ENCODE measurements around the gene CIAO2B. TPM values are rescaled to one million over a fixed set of nuclear protein-coding genes. Genes with fewer than 3 reads are reported as not detected.

CIAO2B gene
- total RNA-seq, 1 experiment from 2014 or later = 207 TPM

GRCh38 chr16:66886321-66886720 is 47.9 kb downstream of the CIAO2B start:
- DNase-seq (ENCODE audit: low spot score) = no peak

- no peak for DNase-seq (ENCODE audit: low spot score)
Observed at GRCh38 chr16:66885491-66885890, 48.7 kb downstream of the CIAO2B start.

GRCh38 chr16:66882702-66883101 is 51.5 kb downstream of the CIAO2B start:
- no peak for DNase-seq (ENCODE audit: low spot score)

Other genes with a start within 250 kb of the CIAO2B start
- 22.7 and 23.4 TPM in 2 replicates for gene CMTM4, start 237.7 kb downstream of the CIAO2B start, total RNA-seq (2014; rRNA removed; shearing (Covaris generic))
- 47.7 and 52.8 TPM in 2 replicates for gene DYNC1LI2, start 182.8 kb downstream of the CIAO2B start, total RNA-seq (2014; rRNA removed; shearing (Covaris generic))
- 0.27 TPM in 1 of 2 replicates, not detected in the other for gene TERB1, start 132.8 kb downstream of the CIAO2B start, total RNA-seq (2014; rRNA removed; shearing (Covaris generic))
- gene NAE1, start 103.4 kb downstream of the CIAO2B start, total RNA-seq (2014; rRNA removed; shearing (Covaris generic)) = 132 and 142 TPM in 2 replicates
- not detected in 2 replicates for gene CA7, start 90.0 kb downstream of the CIAO2B start, total RNA-seq (2014; rRNA removed; shearing (Covaris generic))
- gene PDP2, start 53.9 kb downstream of the CIAO2B start, total RNA-seq (2014; rRNA removed; shearing (Covaris generic)) = 9.8 and 20.3 TPM in 2 replicates
- not detected in 2 replicates for gene CDH16, start 15.5 kb downstream of the CIAO2B start, total RNA-seq (2014; rRNA removed; shearing (Covaris generic))
- 0.12 TPM in 1 of 2 replicates, not detected in the other for gene RRAD, start 8.9 kb downstream of the CIAO2B start, total RNA-seq (2014; rRNA removed; shearing (Covaris generic))
- gene CES2, start 1.1 kb upstream of the CIAO2B start, total RNA-seq (2014; rRNA removed; shearing (Covaris generic)) = 13.8 and 15.6 TPM in 2 replicates
- gene CES3, start 26.9 kb upstream of the CIAO2B start, total RNA-seq (2014; rRNA removed; shearing (Covaris generic)) = 0.68 and 1.2 TPM in 2 replicates
- not detected in 2 replicates for gene CES4A, start 54.2 kb upstream of the CIAO2B start, total RNA-seq (2014; rRNA removed; shearing (Covaris generic))
- gene CBFB, start 94.7 kb upstream of the CIAO2B start, total RNA-seq (2014; rRNA removed; shearing (Covaris generic)) = 68.0 and 81.0 TPM in 2 replicates
- 13.8 and 14.8 TPM in 2 replicates for gene PHAF1, start 175.5 kb upstream of the CIAO2B start, total RNA-seq (2014; rRNA removed; shearing (Covaris generic))
- gene B3GNT9, start 216.6 kb upstream of the CIAO2B start, total RNA-seq (2014; rRNA removed; shearing (Covaris generic)) = 21.2 and 21.6 TPM in 2 replicates
- 13.6 and 17.9 TPM in 2 replicates for gene TRADD, start 225.5 kb upstream of the CIAO2B start, total RNA-seq (2014; rRNA removed; shearing (Covaris generic))
- 1.3 and 3.3 TPM in 2 replicates for gene FBXL8, start 225.6 kb upstream of the CIAO2B start, total RNA-seq (2014; rRNA removed; shearing (Covaris generic))
- 0.50 TPM in 1 of 2 replicates, not detected in the other for gene HSF4, start 230.3 kb upstream of the CIAO2B start, total RNA-seq (2014; rRNA removed; shearing (Covaris generic))
- 39.4 and 47.9 TPM in 2 replicates for gene NOL3, start 236.1 kb upstream of the CIAO2B start, total RNA-seq (2014; rRNA removed; shearing (Covaris generic))
- 3.5 and 4.5 TPM in 2 replicates for gene MATCAP1, start 249.6 kb upstream of the CIAO2B start, total RNA-seq (2014; rRNA removed; shearing (Covaris generic))